Pulmonary artery endothelial cell (primary cell): Measurements from ENCODE around the gene PDZD8. TPM values are rescaled to one million over a fixed set of nuclear protein-coding genes. Genes with fewer than 3 reads are reported as not detected.

Source experiments
- DNase-seq: peaks from one replicate; pipeline ENCODE4 v3.0.0-alpha.2; 2011; ENCODE audit warnings: low read depth, low spot score
- total RNA-seq: library from RNA; depleted of rRNA; stranded (reverse); fragments of >200 nt; gene quantifications from 2 replicates; pipeline ENCODE4 v1.2.3, GENCODE V29; 2014

Gene PDZD8
- total RNA-seq, 1 donor from 2014 or later, result 13.5 TPM

GRCh38 chr10:117391436-117392205 lies 16.4 kb upstream of the PDZD8 start:
- no peak for DNase-seq

- no peak for DNase-seq
Observed at GRCh38 chr10:117390420-117390819, 15.2 kb upstream of the PDZD8 start.

GRCh38 chr10:117386805-117387204 lies 11.6 kb upstream of the PDZD8 start:
- no peak for DNase-seq

- DNase-seq, result no peak
Observed at GRCh38 chr10:117382861-117383260, 7.6 kb upstream of the PDZD8 start.

GRCh38 chr10:117374506-117375359 lies 507 bp downstream of the PDZD8 start:
- DNase-seq, result no peak

- no peak for DNase-seq
Observed at GRCh38 chr10:117373823-117374505, 1.3 kb downstream of the PDZD8 start.

GRCh38 chr10:117370205-117370604 lies 5.0 kb downstream of the PDZD8 start:
- no peak for DNase-seq

GRCh38 chr10:117367718-117368117 lies 7.5 kb downstream of the PDZD8 start:
- DNase-seq, result no peak

- DNase-seq, result no peak
Observed at GRCh38 chr10:117366741-117367140, 8.5 kb downstream of the PDZD8 start.

- no peak for DNase-seq
Observed at GRCh38 chr10:117365612-117366011, 9.6 kb downstream of the PDZD8 start.

- DNase-seq, result no peak
Observed at GRCh38 chr10:117364110-117364960, 10.9 kb downstream of the PDZD8 start.

- DNase-seq, result no peak
Observed at GRCh38 chr10:117363028-117363427, 12.2 kb downstream of the PDZD8 start.

- DNase-seq, result no peak
Observed at GRCh38 chr10:117362313-117362712, 12.9 kb downstream of the PDZD8 start.

- DNase-seq, result no peak
Observed at GRCh38 chr10:117360994-117361667, 14.1 kb downstream of the PDZD8 start.

GRCh38 chr10:117360016-117360415 lies 15.2 kb downstream of the PDZD8 start:
- DNase-seq, result no peak

GRCh38 chr10:117355072-117355471 lies 20.2 kb downstream of the PDZD8 start:
- DNase-seq, result no peak

- no peak for DNase-seq
Observed at GRCh38 chr10:117353684-117354083, 21.6 kb downstream of the PDZD8 start.

GRCh38 chr10:117352724-117353123 lies 22.5 kb downstream of the PDZD8 start:
- no peak for DNase-seq

GRCh38 chr10:117351996-117352395 lies 23.2 kb downstream of the PDZD8 start:
- DNase-seq, result no peak

- no peak for DNase-seq
Observed at GRCh38 chr10:117351558-117351957, 23.7 kb downstream of the PDZD8 start.

GRCh38 chr10:117350909-117351308 lies 24.3 kb downstream of the PDZD8 start:
- no peak for DNase-seq
